GM06990 (cell line): Measurements from ENCODE around the gene EIF1AX.

Experiments
- DNase-seq: peaks from one replicate; pipeline ENCODE4 v3.0.0-alpha.2; 2011; ENCODE audit not compliant: insufficient read length; ENCODE audit errors: extremely low read depth
- H3K27me3 ChIP-seq: replicated peaks from 2 replicates; pipeline ENCODE4 v1.6.0; 2011; ENCODE audit warnings: low read length; ENCODE audit not compliant: control insufficient read depth, insufficient read depth
- H3K36me3 ChIP-seq: 2 replicates; pipeline ENCODE4 v1.5.1; 2011; ENCODE audit warnings: low read length; ENCODE audit not compliant: control insufficient read depth, insufficient read depth
- H3K4me3 ChIP-seq: replicated peaks from 2 replicates; pipeline ENCODE4 v1.5.1; 2011; ENCODE audit warnings: low read depth, mild to moderate bottlenecking, control low read depth, low read length
- CTCF ChIP-seq: IDR thresholded peaks from 2 replicates; pipeline ENCODE4 v1.5.1; 2011; ENCODE audit warnings: low read length, control low read depth, mild to moderate bottlenecking, inconsistent platforms; ENCODE audit not compliant: insufficient read depth, poor library complexity, severe bottlenecking

EIF1AX gene

GRCh38 chrX:20147561-20147960 is 5.9 kb upstream of the EIF1AX start:
- no peak for DNase-seq
- no peaks in the 10 kb centered on the region for H3K36me3 ChIP-seq
- no peak for TF ChIP-seq CTCF
- no peaks in the 10 kb centered on the region for H3K27me3 ChIP-seq
- H3K4me3 ChIP-seq: no peak overlapping the region

GRCh38 chrX:20144491-20144890 is 2.9 kb upstream of the EIF1AX start:
- no peaks in the 10 kb centered on the region for H3K27me3 ChIP-seq
- no peak for TF ChIP-seq CTCF
- H3K4me3 ChIP-seq: no peak overlapping the region
- H3K36me3 ChIP-seq: no peaks in the 10 kb centered on the region
- DNase-seq: no peak

GRCh38 chrX:20143561-20143960 is 1.9 kb upstream of the EIF1AX start:
- DNase-seq: no peak
- no peak for TF ChIP-seq CTCF

GRCh38 chrX:20143111-20143510 is 1.5 kb upstream of the EIF1AX start:
- no peak for TF ChIP-seq CTCF
- peaks cover 1% of the 10 kb centered on the region; the same call in 1 of the 2 replicates for H3K36me3 ChIP-seq

More at GRCh38 chrX:20143561-20143960, 1.9 kb upstream of the EIF1AX start:
- Histone ChIP-seq H3K27me3 (no peaks in the 10 kb centered on the region), H3K36me3 (no peaks in the 10 kb centered on the region; the same call in 1 of the 2 replicates), H3K4me3 (no peak overlapping the region)

GRCh38 chrX:20140420-20140819 is 1.2 kb downstream of the EIF1AX start:
- no peaks in the 10 kb centered on the region for H3K27me3 ChIP-seq
- H3K36me3 ChIP-seq: peaks cover 5% of the 10 kb centered on the region
- no peak for DNase-seq
- peak overlapping the region; percentile 98 for H3K4me3 ChIP-seq
- TF ChIP-seq CTCF: no peak

More at GRCh38 chrX:20143111-20143510, 1.5 kb upstream of the EIF1AX start:
- Histone ChIP-seq H3K4me3 (no peak overlapping the region), H3K27me3 (no peaks in the 10 kb centered on the region)
- no peak for DNase-seq

- TF ChIP-seq CTCF: no peak
- Histone ChIP-seq H3K4me3 (peak overlapping the region; percentile 98), H3K27me3 (no peaks in the 10 kb centered on the region), H3K36me3 (peaks cover 5% of the 10 kb centered on the region)
- no peak for DNase-seq
Observed at GRCh38 chrX:20139966-20140365, 1.7 kb downstream of the EIF1AX start.
